ENCODE data around the gene PRKAR1B.

PRKAR1B gene

DNA sequence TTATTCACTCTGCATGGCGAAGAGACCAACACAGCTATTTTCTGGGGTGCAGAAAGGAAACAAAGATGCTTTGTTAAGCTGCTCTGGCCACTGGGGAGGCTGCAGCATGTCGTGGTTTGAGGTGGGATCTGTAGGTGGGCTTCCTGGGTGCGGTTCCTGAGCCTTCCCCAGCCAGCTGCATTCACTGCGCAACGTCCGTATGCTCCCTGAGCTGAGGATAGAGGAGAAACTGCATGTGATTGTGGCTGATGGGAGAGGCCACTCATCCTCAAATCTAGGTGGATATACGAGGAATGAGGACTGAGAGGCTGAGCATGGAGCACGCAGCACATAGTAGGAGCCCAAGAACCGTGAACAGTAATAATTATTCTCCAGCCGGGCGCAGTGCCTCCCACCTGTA lies 10.4 kb downstream of the PRKAR1B start:
- no peak for DNase-seq

DNA sequence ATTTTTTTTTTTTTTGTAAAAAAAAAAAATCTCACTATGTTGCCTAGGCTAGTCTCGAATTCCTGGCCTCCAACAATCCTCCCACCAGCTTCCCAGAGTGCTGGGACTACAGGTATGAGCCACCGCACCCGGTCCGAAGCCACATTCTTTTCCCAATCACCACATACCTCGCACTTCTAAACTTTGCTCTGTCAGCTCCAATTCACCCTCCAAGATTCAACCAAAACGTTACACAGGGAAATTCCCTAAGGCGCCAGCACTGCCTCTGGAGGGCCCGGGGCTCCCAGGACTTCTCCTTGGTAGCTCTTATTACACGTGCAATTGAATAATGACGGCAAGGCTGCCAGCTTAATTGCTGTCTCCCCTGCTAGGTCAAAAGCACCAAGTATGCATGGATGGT lies 10.9 kb downstream of the PRKAR1B start:
- no peak for DNase-seq

DNA sequence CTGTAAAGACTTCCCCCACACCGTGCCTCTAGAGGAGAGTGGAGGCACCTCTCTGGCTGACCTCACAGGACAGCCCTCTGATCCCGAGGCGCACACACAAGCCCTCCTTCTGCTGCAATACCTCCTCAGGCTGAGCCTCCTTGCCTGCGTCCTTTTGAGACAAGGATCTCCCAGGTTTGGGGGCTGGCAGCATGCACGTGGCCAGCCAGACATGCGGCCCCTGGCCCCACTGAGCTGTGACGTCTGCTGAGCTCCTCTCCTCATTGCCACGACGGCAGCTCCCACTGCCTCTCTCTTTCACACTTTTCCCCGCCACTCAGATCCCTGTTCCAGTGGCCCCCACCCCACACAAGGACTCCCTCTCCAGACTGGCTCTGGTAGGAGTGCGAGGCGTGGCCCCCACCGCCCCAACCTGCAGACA lies 12.8 kb downstream of the PRKAR1B start:
- DNase-seq: no peak

GRCh38 chr7:713488-714230 lies 13.4 kb downstream of the PRKAR1B start:
- no peak for DNase-seq

DNA sequence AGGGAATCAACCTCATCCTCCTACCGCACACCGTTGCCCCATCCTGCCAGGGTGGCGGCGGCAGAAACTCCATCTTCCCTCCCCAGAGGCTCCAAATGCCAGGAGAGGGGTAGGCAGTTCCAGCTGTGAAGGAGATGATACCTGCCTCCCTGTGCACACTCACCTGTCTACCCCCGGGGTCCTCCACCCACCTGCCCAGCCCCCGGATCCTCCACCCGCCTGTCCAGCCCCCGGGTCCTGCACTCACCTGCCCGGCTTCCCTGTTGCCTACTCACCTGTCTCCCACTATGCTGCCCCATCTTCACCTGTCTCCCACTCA lies 14.0 kb downstream of the PRKAR1B start:
- DNase-seq: no peak

- DNase-seq: no peak
These were observed 14.5 kb downstream of the PRKAR1B start for GRCh38 chr7:712381-713138.

DNA sequence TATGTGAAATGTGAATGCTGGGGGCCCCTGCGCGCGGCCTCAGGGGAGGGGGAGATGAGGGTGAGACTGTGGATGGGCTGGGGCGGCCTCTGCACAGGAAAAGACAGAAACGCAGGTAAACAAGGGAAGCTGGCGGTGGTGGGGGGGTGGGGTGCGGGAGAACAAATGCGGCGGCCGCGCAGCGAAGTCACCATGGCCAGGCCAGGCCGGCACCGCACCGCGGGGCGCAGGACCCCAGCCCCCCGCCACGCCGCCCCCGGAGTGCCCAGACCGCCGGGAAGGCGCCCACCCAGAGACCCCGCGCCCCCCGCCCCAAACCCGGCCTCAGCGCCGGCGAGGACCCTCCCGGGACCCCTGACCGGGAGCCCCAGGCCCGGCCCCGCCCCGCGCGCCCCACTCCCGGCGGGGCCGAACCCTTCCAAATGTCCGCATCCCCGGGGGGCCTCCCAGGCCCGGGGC lies 15.1 kb downstream of the PRKAR1B start:
- DNase-seq: no peak

DNA sequence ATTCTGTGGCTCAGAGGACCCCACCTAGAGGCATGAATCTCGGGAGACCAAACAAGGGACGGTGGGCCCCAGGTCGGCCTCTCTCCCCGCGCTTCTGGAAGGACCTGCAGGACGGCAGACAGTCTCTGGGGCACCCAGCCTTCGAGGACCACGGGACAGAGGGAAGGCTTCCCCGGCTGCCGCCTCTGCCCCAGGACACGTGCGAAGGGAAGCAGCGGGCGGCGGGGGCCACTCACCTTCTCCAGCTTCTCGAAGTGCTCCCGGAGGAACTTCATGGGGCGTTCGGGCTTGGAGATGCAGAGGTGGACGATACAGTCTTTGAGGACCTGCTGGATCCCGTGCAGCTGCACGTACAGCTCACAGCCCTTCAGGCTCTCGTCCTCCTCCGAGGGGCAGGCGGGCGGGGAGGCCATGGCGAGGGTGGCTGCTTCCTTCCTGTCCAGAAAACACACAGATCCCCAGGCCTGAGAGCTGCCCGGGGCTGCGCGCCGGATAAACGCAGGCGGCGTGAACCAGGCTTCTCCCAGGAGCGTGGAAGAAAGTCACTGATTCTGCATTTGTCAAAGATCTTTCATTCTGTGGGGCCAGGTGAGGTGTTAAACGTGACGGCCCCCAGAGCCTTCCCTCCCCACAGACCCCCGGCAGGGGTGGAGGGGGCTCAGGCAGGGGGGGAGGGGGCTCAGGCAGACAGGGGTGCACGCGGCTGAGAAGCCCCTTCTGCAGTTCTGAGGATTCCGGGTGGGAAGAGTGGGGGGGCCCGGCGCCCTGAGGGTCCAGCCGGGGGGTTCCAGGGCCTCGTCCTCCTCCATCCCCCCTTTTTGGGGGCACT lies 15.8 kb downstream of the PRKAR1B start:
- no peak for DNase-seq

- no peak for DNase-seq
These were observed 16.9 kb downstream of the PRKAR1B start for GRCh38 chr7:710161-710560.

DNA sequence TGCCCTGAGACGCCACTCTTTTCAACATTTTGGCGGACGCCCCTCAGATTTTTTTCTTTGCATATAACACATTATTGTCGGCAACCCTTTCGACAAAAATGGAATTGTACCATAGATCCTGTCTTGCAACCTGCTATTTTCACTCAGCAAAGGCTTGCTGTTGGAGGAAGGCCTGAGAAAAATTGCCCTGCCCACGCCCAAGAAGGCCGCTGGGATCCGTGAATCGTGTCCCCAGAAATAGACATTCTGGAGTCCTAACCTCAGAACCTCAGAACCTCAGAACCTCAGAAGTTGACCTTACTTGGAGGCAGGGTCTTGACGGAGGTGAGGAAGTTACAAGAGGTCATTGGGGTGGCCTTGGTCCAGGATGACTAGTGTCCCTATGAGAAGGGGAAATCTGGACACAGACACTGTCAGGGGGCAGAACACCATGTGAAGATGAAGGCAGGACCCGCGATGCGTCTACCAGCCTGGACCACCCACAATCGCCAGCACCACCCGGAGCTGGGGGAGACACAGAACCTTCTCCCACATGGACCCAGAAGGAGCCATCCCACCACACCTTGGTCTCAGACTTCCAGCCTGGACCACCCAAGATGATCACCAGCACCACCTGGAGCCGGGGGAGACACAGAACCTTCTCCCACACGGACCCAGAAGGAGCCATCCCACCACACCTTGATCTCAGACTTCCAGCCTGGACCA lies 19.6 kb downstream of the PRKAR1B start:
- no peak for DNase-seq

GRCh38 chr7:706721-707120 lies 20.4 kb downstream of the PRKAR1B start:
- DNase-seq: no peak

DNA sequence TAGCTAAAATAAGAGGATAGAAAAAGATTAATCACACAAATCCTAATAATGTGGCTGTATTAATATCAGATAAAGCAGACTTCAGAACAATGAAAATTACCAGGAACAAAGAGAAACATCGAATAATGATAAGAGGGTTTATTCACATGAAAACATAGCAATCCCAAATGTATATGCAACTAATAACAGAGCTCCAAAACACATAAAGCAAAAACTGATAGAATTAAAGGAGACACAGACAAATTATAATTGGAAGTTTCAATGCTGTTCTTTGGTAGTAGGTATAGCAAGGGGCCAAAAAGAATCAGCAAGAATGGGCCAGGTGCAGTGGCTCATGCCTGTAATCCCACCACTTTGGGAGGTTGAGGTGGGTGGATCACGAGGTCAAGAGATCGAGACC lies 24.0 kb downstream of the PRKAR1B start:
- no peak for DNase-seq

- no peak for DNase-seq
These were observed 25.9 kb downstream of the PRKAR1B start for GRCh38 chr7:701086-701671.

- DNase-seq: no peak
These were observed 27.5 kb downstream of the PRKAR1B start for GRCh38 chr7:699476-700170.

- no peak for DNase-seq
These were observed 28.3 kb downstream of the PRKAR1B start for GRCh38 chr7:698515-699475.

DNA sequence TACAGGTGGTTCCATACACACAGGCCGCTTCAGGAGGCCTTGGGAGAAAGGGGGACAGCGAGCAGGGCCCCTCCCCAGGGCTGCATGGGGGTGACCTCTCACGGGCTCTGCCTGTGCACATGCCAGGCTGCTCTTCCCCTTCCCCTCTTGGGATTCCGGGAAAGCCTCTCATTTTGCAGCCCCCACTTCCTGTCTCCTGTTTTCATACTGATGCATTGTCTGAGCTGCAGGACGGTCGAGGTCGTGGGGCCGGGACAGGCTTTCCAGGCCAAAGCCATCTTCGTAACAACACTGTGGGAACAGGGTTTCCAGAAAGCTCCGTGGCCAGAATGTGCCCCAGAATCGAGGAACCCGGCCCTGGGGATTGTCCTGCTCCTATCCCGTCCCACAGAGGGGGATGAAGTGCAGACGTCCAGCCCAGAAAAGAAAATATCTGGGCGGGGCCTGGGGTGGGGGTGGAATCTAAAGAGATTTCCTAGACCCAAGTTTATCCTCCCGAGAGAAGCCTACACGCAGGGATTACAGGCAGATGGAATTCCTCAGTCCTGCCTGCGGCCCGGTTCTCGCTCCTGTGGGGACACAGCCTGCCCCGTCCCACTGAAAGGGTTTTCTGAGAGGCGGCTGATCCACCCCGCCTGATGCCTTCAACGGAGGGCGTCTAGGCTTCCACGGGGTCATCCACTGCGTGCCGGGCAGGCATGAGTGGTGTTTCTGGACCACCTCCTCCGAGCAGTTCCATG lies 30.1 kb downstream of the PRKAR1B start:
- DNase-seq: no peak

GRCh38 chr7:696426-696811 lies 30.7 kb downstream of the PRKAR1B start:
- no peak for DNase-seq

- DNase-seq: no peak
These were observed 33.8 kb downstream of the PRKAR1B start for GRCh38 chr7:693280-693679.

DNA sequence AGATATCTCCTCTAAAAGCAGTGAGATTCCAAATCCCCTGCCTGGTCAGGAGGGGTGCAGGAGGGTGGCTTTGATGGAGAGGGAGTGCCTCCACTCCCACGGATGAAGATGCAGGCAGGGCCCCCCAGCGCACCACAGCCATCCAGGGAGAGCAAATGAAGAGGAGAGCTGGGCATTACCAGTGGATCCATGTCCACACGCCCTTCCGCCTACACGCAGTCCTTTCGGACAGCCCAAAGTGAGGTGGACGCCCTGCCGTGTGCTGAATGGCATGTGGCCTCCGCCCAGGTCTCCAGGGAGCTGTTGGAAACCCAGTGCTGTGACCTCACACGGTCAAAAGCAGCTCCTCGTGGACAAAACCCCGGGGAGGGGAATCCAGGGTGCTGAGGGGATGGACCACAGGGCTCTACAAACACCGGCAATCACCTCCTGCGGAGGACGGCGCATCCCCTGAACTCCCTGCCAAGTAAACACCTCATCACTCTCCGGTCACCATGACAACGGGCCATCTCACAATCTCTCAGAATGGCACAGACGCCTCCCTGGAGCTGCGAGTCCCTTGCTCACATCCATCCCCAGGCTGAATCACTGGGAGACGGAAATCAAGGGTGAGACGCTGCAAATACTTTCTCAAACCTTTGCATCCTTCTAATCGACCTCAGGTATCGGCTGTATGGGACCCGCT lies 35.6 kb downstream of the PRKAR1B start:
- DNase-seq: no peak

Data from activated CD4-positive, CD25-positive, alpha-beta regulatory T cell (primary cell).